Left lobe of liver (tissue), 2 donors: ENCODE data around the gene POM121. TPM values are rescaled to one million over a fixed set of nuclear protein-coding genes. Genes with fewer than 3 reads are reported as not detected.
"Not testable (repeated sequence)": the region's sequence is repeated elsewhere in the genome, so short reads cannot be mapped to it uniquely, and the experiment has no call there.

Experiments used
- ATAC-seq: fragments of 200-7000 bp; cut with Tn5 transposase; one replicate; pipeline ENCODE4 v1.9.1; 2020; ENCODE audit warnings: mild to moderate bottlenecking, moderate library complexity
- DNase-seq: peaks from one replicate; pipeline ENCODE4 v3.0.0-alpha.2; 2020; ENCODE audit warnings: low spot score
- total RNA-seq: library from RNA; stranded (reverse); gene quantifications from one replicate; pipeline ENCODE4 v1.2.1, GENCODE V29; 2021
- donor health status: DM: no; HTN: no; CAD: no; lungs with moderate emphysema.
- donor health status: DM: no; HTN: yes; CAD: no.

POM121 gene
- total RNA-seq, 1 donor from 2014 or later, result 16.8 TPM

GRCh38 chr7:72990146-72990913 lies 65.4 kb downstream of the POM121 start:
- peak; percentile 68 for ATAC-seq
- DNase-seq, result peak; percentile 42

- not testable (repeated sequence) for DNase-seq, ATAC-seq
Observed at GRCh38 chr7:72995484-72995883, 70.6 kb downstream of the POM121 start.

DNA sequence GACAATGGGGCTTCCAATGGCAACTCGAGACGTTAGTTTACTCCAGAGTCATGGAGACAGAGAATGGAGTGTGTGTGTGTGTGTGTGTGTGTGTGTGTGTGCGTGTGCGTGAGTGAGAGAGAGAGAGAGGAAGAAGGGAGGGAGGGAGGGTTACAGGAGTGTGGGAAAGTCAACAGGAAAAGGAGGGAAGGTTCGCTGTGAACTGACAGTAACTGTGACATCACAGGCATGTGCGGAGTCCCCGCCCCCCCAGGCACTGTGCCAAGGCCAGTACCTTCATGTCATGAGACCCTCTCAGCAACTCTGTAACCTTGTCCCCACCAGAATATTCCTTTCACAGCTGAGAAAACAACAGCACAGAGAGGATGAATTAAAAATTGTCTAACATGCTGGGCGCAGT lies 72.6 kb downstream of the POM121 start:
- peak; percentile 57 for ATAC-seq
- not testable (repeated sequence) for DNase-seq

- peak; percentile 23 for ATAC-seq
- not testable (repeated sequence) for DNase-seq
Observed at GRCh38 chr7:72997887-72998468, 73.1 kb downstream of the POM121 start.

Other genes with a start within 250 kb of the POM121 start
- 1.5 TPM for gene TYW1B, start 96.9 kb upstream of the POM121 start, total RNA-seq
- gene TRIM74, start 44.4 kb downstream of the POM121 start, total RNA-seq, result 0.78 TPM
- gene SPDYE8, start 104.7 kb downstream of the POM121 start, total RNA-seq, result not detected
- not detected for gene SPDYE11, start 132.8 kb downstream of the POM121 start, total RNA-seq
- not detected for gene SPDYE9, start 160.9 kb downstream of the POM121 start, total RNA-seq